T-helper 1 cell treated with Interleukin-12 subunit alpha and Interleukin-12 subunit beta and Interleukin-4 antibody, amounts not matched to agents 30 μg/mL and 1 μg/mL, for 36 hours (primary cell): ENCODE measurements around the gene TIMMDC1.
A peak's percentile ranks its signal among the peaks of the same experiment; 100 is the strongest.
"Not testable (repeated sequence)": the region's sequence is repeated elsewhere in the genome, so short reads cannot be mapped to it uniquely, and the experiment has no call there.

Experiments
- H3K27ac Mint-ChIP-seq: one replicate; pipeline ENCODE4 v1.8.0; 2021; ENCODE audit warnings: mild to moderate bottlenecking, mixed read lengths
- H3K27me3 Mint-ChIP-seq: one replicate; pipeline ENCODE4 v1.8.0; 2021; ENCODE audit warnings: low read depth, mixed read lengths
- H3K36me3 Mint-ChIP-seq: one replicate; pipeline ENCODE4 v1.8.0; 2021; ENCODE audit warnings: low read depth, mixed read lengths
- H3K4me1 Mint-ChIP-seq: one replicate; pipeline ENCODE4 v1.8.0; 2021; ENCODE audit warnings: low read depth, mixed read lengths
- H3K4me3 Mint-ChIP-seq: one replicate; pipeline ENCODE4 v1.8.0; 2021; ENCODE audit warnings: mild to moderate bottlenecking, moderate library complexity, mixed read lengths
- H3K9me3 Mint-ChIP-seq: one replicate; pipeline ENCODE4 v1.8.0; 2021; ENCODE audit warnings: mixed read lengths

Gene TIMMDC1

DNA sequence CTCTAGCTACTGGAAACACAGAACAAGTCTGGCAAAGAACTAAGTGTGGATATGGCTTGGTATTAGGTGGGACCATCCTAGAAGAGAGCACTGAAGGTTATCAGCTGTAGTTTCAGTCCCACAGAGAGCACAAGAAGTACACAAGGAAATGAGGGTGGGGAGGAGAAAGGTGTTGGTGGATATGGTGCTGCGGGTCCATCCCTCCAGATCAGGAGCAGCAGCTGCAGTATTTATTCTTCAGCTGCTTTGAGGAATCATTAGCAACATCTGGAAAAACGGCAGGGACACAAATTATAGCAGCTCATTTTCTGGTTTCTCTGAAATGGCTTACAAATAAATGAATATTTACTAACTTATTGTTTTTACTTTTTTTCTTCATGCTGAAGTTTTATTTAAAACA lies 32.1 kb downstream of the TIMMDC1 start:
- H3K36me3 Mint-ChIP-seq: peaks cover 26% of the 10 kb centered on the region

GRCh38 chr3:119531151-119531550 lies 32.8 kb downstream of the TIMMDC1 start:
- Mint-ChIP-seq H3K27ac (no peak overlapping the region), H3K9me3 (no peaks in the 10 kb centered on the region), H3K4me3 (no peak overlapping the region), H3K4me1 (peaks cover 3% of the 10 kb centered on the region), H3K27me3 (no peaks in the 10 kb centered on the region), H3K36me3 (peaks cover 22% of the 10 kb centered on the region)

More for the DNA sequence above, 32.1 kb downstream of the TIMMDC1 start:
- H3K4me1 Mint-ChIP-seq: peaks cover 3% of the 10 kb centered on the region
- H3K27ac Mint-ChIP-seq: no peak overlapping the region
- no peak overlapping the region for H3K4me3 Mint-ChIP-seq
- H3K9me3 Mint-ChIP-seq: no peaks in the 10 kb centered on the region
- H3K27me3 Mint-ChIP-seq: no peaks in the 10 kb centered on the region

DNA sequence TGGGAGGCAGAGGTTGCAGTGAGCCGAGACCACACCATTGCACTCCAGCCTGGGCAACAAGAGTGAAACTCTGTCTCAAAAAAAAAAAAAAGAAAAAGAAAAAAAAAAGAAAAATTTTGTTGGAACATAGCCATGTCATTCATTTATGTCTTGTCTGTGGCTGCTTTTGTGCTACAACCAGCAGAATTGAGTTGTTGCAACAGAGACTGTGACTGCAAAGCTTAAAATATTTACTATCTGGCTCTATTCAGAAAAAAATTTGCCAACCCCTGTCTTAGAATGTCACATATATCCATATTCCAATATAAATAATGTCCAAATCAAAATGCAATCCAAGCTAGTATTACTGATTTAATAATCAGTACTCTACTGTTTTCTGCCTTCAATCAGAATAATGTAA lies 35.9 kb downstream of the TIMMDC1 start:
- Mint-ChIP-seq H3K27ac (no peak overlapping the region), H3K9me3 (no peaks in the 10 kb centered on the region), H3K36me3 (peaks cover 15% of the 10 kb centered on the region), H3K4me3 (no peak overlapping the region), H3K4me1 (peaks cover 3% of the 10 kb centered on the region), H3K27me3 (no peaks in the 10 kb centered on the region)

GRCh38 chr3:119536757-119537156 lies 38.4 kb downstream of the TIMMDC1 start:
- H3K27me3 Mint-ChIP-seq: no peaks in the 10 kb centered on the region
- H3K36me3 Mint-ChIP-seq: peaks cover 11% of the 10 kb centered on the region
- H3K9me3 Mint-ChIP-seq: no peaks in the 10 kb centered on the region
- H3K27ac Mint-ChIP-seq: no peak overlapping the region
- no peak overlapping the region for H3K4me3 Mint-ChIP-seq
- H3K4me1 Mint-ChIP-seq: peaks cover 3% of the 10 kb centered on the region

DNA sequence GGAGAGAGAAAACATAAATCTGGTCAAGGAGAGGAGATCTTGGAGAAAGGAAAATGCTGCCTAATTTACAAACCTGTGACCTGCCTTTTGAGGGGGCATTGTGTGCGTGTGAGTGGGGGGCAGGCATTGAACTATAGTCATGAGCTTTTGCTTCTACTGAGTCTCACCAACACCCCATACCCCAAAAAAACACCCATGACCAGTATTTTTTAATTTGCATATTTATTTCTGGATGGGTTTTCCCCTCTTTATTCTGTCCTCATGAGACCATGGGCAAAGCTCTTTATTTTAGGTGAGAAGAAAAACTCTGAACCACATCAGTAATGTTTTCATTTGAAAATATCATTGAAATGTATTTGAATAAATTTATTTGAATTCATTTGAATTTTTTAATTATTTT lies 40.4 kb downstream of the TIMMDC1 start:
- Mint-ChIP-seq H3K27ac (no peak overlapping the region), H3K36me3 (peaks cover 15% of the 10 kb centered on the region), H3K4me1 (no peaks in the 10 kb centered on the region), H3K27me3 (no peaks in the 10 kb centered on the region), H3K4me3 (no peak overlapping the region), H3K9me3 (no peaks in the 10 kb centered on the region)

GRCh38 chr3:119541547-119541946 lies 43.2 kb downstream of the TIMMDC1 start:
- no peak overlapping the region for H3K27ac Mint-ChIP-seq
- H3K9me3 Mint-ChIP-seq: no peaks in the 10 kb centered on the region
- no peaks in the 10 kb centered on the region for H3K4me1 Mint-ChIP-seq
- H3K4me3 Mint-ChIP-seq: no peak overlapping the region
- H3K36me3 Mint-ChIP-seq: peaks cover 19% of the 10 kb centered on the region
- H3K27me3 Mint-ChIP-seq: no peaks in the 10 kb centered on the region

- Mint-ChIP-seq H3K27me3 (no peaks in the 10 kb centered on the region), H3K4me3 (no peak overlapping the region), H3K36me3 (peaks cover 13% of the 10 kb centered on the region), H3K4me1 (no peaks in the 10 kb centered on the region), H3K27ac (no peak overlapping the region), H3K9me3 (no peaks in the 10 kb centered on the region)
Measured at GRCh38 chr3:119542168-119542767, 43.9 kb downstream of the TIMMDC1 start.

GRCh38 chr3:119543147-119543546 lies 44.8 kb downstream of the TIMMDC1 start:
- no peak overlapping the region for H3K27ac Mint-ChIP-seq
- peaks cover 15% of the 10 kb centered on the region for H3K36me3 Mint-ChIP-seq
- no peaks in the 10 kb centered on the region for H3K9me3 Mint-ChIP-seq
- H3K27me3 Mint-ChIP-seq: no peaks in the 10 kb centered on the region
- H3K4me3 Mint-ChIP-seq: no peak overlapping the region
- no peaks in the 10 kb centered on the region for H3K4me1 Mint-ChIP-seq

DNA sequence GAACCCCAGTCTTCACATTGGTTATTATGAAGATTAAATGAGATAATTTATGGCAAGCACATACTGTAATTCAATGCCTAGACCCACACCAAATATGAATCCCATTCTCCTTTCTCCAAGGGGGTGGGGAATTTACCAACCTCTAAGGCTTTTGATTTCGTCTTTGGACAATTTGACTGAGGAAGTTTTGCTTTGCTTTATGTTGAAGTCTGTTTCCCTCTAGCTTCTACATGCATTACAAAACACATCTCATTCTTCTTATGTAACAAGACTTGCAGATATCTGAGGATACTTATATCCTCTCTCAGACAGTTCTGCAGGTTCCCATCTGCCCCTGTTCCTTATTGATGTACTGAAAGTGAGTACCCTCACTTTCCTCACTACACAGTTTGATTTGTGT lies 48.9 kb downstream of the TIMMDC1 start:
- H3K27ac Mint-ChIP-seq: no peak overlapping the region
- H3K9me3 Mint-ChIP-seq: no peaks in the 10 kb centered on the region
- H3K36me3 Mint-ChIP-seq: peaks cover 16% of the 10 kb centered on the region
- H3K4me1 Mint-ChIP-seq: peaks cover 3% of the 10 kb centered on the region
- no peaks in the 10 kb centered on the region for H3K27me3 Mint-ChIP-seq
- no peak overlapping the region for H3K4me3 Mint-ChIP-seq

DNA sequence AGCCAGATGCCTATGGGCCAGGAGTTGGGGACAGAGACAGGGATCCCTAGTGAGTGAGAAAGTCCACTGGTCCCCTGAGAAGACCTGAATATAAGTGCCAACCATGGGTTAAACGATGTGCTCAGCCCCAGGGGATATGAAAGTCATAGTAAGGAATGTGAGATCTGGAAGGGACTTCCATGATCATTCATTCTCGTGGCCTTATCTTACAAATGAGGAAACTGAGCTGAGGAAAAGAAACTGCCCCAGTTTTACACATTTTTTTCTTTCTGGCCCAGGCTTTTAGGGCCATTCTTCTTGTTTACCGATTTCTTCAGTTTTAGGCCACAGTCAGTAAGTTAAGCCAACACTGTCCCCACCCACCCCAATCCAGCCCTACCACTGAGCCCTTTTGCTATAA lies 50.0 kb downstream of the TIMMDC1 start:
- H3K36me3 Mint-ChIP-seq: peaks cover 11% of the 10 kb centered on the region
- H3K27me3 Mint-ChIP-seq: no peaks in the 10 kb centered on the region
- H3K9me3 Mint-ChIP-seq: no peaks in the 10 kb centered on the region

DNA sequence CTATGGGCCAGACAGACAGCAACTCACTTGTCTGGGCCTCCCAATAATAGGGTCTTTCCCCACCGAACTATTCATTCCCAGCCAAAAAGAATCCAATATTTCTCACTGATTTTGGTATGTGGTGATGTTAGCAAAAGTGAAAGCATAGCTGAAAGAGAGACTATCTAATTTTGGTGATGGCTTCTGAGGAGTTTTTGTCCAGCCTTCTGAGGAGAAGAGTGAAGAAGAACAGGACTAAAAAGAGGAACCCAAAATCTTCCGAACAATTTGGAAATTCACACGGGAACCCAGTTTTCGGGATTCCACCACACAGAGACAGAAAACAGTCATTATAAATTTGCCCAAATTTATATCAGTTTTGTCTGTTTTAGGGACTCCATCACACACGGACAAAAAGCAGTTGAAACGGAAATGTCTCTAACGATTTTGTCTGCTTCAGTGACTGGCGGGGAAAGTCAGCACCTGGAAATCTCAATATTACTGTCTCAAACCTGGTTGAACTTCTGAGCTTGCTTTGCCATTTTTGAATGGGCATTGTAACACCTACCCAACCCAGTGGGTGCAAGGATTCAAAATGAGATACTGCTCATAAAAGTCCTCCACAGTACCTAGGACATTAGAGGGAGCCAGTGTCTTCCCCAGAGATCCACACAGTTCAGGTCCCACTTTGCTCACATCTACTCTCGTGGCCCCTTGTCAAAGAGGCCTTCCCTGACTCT lies 52.0 kb downstream of the TIMMDC1 start:
- H3K36me3 Mint-ChIP-seq: peaks cover 9% of the 10 kb centered on the region
- H3K4me3 Mint-ChIP-seq: no peak overlapping the region
- no peak overlapping the region for H3K27ac Mint-ChIP-seq
- H3K9me3 Mint-ChIP-seq: no peaks in the 10 kb centered on the region
- no peaks in the 10 kb centered on the region for H3K27me3 Mint-ChIP-seq
- H3K4me1 Mint-ChIP-seq: peaks cover 7% of the 10 kb centered on the region

More for the DNA sequence above, 50.0 kb downstream of the TIMMDC1 start:
- Mint-ChIP-seq H3K27ac (no peak overlapping the region), H3K4me1 (peaks cover 3% of the 10 kb centered on the region), H3K4me3 (no peak overlapping the region)

GRCh38 chr3:119551598-119551997 lies 53.3 kb downstream of the TIMMDC1 start:
- Mint-ChIP-seq H3K4me3 (no peak overlapping the region), H3K9me3 (no peaks in the 10 kb centered on the region), H3K27me3 (no peaks in the 10 kb centered on the region), H3K4me1 (peaks cover 20% of the 10 kb centered on the region), H3K27ac (no peak overlapping the region), H3K36me3 (peaks cover 20% of the 10 kb centered on the region)

GRCh38 chr3:119552928-119553327 lies 54.6 kb downstream of the TIMMDC1 start:
- not testable (repeated sequence) for H3K4me3 Mint-ChIP-seq, H3K27ac Mint-ChIP-seq, H3K9me3 Mint-ChIP-seq, H3K27me3 Mint-ChIP-seq
- Mint-ChIP-seq H3K36me3 (peaks cover 20% of the 10 kb centered on the region), H3K4me1 (peaks cover 33% of the 10 kb centered on the region)

GRCh38 chr3:119553823-119554415 lies 55.6 kb downstream of the TIMMDC1 start:
- no peaks in the 10 kb centered on the region for H3K27me3 Mint-ChIP-seq
- H3K9me3 Mint-ChIP-seq: no peaks in the 10 kb centered on the region
- H3K4me1 Mint-ChIP-seq: peaks cover 37% of the 10 kb centered on the region
- H3K4me3 Mint-ChIP-seq: no peak overlapping the region
- peaks cover 23% of the 10 kb centered on the region for H3K36me3 Mint-ChIP-seq
- no peak overlapping the region for H3K27ac Mint-ChIP-seq

DNA sequence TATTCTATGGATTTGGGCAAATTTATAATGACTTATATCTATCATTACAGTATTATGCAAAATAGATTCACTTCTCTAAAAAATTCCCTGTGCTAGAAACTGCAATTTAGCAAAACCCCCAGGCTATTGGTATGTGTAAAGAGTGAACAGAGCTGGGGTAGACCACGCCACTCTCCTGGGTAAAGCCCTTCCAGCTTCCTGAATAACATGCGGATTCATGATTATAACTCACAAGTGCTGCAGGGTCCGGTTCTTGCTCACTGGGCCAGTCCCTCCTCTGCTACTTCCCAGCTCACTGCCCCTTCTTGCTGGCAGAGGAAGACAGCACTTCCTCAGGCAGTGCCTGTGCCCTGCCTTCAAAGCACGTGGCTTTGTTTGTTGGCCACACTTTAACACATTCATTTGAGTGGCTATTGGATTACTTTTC lies 57.0 kb downstream of the TIMMDC1 start:
- Mint-ChIP-seq H3K27ac (peak overlapping the region; percentile 24), H3K4me1 (peaks cover 43% of the 10 kb centered on the region), H3K36me3 (peaks cover 23% of the 10 kb centered on the region), H3K9me3 (no peaks in the 10 kb centered on the region), H3K4me3 (peak overlapping the region; percentile 72), H3K27me3 (no peaks in the 10 kb centered on the region)
